Femur (tissue), 1 donor: Measurements from ENCODE around the gene CSF1R.

Source experiments
- DNase-seq: peaks from one replicate; pipeline ENCODE4 v3.0.0-alpha.2; 2017

The CSF1R gene

GRCh38 chr5:150022681-150023080, 63.7 kb downstream of the CSF1R start:
- no peak for DNase-seq

GRCh38 chr5:150022158-150022531, 64.2 kb downstream of the CSF1R start:
- DNase-seq, result no peak

GRCh38 chr5:150021491-150022157, 64.7 kb downstream of the CSF1R start:
- no peak for DNase-seq

GRCh38 chr5:150020249-150020648, 66.1 kb downstream of the CSF1R start:
- DNase-seq, result no peak

- no peak for DNase-seq
These were observed 68.9 kb downstream of the CSF1R start for GRCh38 chr5:150017226-150018005.

- DNase-seq, result no peak
These were observed 69.8 kb downstream of the CSF1R start for GRCh38 chr5:150016537-150016936.

- no peak for DNase-seq
These were observed 70.9 kb downstream of the CSF1R start for GRCh38 chr5:150015415-150015814.

- no peak for DNase-seq
These were observed 71.9 kb downstream of the CSF1R start for GRCh38 chr5:150014456-150014855.

- DNase-seq, result no peak
These were observed 72.4 kb downstream of the CSF1R start for GRCh38 chr5:150013931-150014330.

- no peak for DNase-seq
These were observed 76.5 kb downstream of the CSF1R start for GRCh38 chr5:150009671-150010387.

- DNase-seq, result no peak
These were observed 79.3 kb downstream of the CSF1R start for GRCh38 chr5:150007050-150007449.

- no peak for DNase-seq
These were observed 80.0 kb downstream of the CSF1R start for GRCh38 chr5:150006318-150006717.
